Right ventricle myocardium superior (tissue), 1 donor: ENCODE data around the gene KCNQ1. TPM values are rescaled to one million over a fixed set of nuclear protein-coding genes. Genes with fewer than 3 reads are reported as not detected.

Experiments
- ATAC-seq: fragments of 200-7000 bp; cut with Tn5 transposase; one replicate; pipeline ENCODE4 v1.9.1; 2020; ENCODE audit warnings: mild to moderate bottlenecking; ENCODE audit not compliant: poor library complexity
- DNase-seq: peaks from one replicate; pipeline ENCODE4 v3.0.0-alpha.2; 2020
- intact Hi-C: fragments of 100-400 bp; cut with DNase I; formaldehyde crosslinking; loops from one replicate; pipeline ENCODE4 v1.11.2; 2022
- total RNA-seq: library from RNA; stranded (reverse); fragmentation: NEBNext Ultra II Directional; extraction: Animal tissue kit (Norgen Biotek cat#: 25700); gene quantifications from one replicate; pipeline ENCODE4 v1.2.1, GENCODE V29; 2021
- donor health status: DM: no; HTN: yes; CAD: no; lungs with severe emphysema.

Gene KCNQ1
- total RNA-seq, 1 donor from 2014 or later, result 33.4 TPM

DNA sequence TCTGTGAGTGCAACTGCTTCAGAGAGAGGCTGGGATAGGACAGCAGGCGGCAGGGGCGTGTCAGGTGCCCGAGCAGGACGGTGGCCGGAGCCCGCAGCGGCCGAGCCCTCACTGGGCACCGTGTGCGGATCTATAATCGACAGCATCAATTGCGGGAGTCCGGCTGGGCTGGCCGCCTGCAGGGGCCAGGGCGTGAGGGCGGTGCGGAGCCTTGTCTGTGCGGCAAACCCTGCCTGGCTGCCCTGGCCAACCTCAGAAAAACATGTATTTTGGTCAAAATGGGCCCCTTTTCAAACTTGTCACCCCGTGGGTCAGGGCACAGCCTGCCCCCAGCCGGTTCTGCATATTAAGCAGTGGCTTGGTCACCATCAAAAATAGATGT, 346.3 kb downstream of the KCNQ1 start:
- peak; percentile 40 for DNase-seq
- ATAC-seq, result no peak
- intact Hi-C loops, result no loop called here

DNA sequence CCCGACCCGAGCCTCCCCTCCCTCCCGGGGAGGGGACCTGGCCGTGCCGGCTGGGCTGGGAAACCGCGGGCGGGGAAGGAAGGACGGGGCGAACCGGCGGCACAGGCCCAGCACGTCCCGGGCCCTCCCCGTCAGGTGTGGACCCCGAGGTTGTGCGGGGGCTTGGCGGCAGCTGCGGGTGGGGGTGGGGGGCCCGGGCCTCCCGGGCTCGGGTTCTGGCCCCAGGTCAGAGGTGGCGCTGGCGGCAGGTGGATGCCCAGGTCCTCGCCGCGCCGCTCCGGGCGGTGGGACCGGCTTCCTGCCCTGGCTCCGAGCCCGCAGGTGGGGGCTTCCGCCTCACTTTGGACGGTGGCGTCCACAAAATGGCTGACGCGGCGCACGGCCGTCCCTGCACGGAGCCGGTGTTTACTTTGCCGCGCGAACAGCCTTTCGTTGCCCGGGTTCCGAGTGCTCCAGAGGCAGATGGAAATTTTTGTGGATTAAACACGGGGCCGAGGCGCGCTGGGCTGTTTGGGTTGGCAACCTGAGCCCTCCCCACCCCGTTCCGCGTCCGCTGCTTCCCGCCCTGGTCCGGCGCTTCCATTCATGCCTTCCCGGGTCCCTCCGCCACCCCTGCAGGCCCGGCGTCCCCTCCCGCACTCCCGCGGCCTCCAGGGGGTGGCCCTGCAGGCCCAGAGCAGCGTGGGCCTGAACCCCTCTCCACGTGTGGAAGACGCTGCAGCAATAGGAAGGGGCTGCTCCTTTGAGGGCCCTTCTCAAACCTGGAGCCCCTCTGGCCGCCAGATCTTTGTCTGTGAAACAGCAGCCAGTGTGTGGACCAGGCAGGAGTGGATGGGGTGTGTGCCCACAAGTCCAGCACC, 346.9 kb downstream of the KCNQ1 start:
- intact Hi-C loops, result no loop called here
- ATAC-seq (no peak), DNase-seq (peak; percentile 40)

DNA sequence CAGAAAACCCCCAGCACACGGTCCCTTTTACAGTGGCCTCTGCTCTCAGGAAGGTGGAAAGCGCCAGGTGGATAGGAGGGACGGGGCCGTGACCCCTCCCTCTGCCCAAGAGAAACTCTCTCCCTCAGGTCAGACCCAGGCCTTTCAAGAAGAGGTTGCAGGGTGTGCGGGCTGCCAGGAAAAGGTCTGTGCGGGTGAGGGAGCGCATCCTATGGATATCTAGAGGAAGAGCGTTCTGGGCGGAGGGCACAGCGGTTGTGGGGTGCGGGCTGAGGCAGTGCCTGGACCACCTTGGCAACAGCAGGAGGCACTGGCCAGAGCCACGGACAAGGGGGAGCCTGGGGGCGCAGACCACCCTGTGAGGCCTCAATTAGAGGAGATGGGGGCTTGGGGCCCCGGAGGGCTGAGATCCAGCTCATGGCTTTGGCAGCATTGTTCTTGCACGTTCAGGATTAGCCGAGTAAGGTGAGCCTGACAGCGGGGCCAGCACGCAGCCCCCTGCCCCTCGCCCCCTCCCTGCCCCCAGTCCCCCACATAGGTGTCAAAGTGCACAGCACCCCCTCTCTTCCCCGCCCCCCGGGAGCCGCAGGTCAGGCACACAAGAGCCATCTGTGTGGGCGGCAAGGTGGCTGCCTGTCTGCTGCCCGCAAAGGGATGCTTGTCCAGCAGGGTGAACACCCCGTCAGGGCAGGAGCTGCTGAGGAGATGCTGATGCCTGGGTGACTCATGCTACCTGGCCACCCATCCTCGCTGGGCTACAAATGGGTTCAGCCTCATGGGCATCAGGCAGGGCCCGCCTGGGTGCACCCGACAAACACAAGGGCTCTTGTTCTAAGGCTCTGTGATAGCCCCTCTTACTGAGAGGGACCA, 347.8 kb downstream of the KCNQ1 start:
- ATAC-seq (no peak), DNase-seq (peak; percentile 30)
- intact Hi-C loops, result no loop called here

DNA sequence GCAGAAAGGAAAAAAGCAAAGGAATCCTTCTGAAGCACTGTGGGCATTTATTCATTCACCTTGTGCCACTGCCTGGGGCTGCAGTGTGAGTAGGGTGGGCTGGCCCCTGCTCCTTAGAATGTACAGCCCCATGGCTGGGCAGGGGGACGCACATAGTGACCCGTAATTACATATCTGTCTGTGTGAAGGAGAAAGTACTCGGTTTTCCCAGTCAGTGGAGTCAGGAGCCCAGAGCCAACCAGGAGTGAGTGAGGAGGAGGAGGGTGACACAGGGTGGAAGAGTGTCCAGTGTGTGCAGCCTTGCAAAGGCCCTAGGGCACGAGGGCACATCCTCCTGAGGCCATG, 348.9 kb downstream of the KCNQ1 start:
- DNase-seq (peak; percentile 3), ATAC-seq (no peak)
- intact Hi-C loops, result no loop called here

DNA sequence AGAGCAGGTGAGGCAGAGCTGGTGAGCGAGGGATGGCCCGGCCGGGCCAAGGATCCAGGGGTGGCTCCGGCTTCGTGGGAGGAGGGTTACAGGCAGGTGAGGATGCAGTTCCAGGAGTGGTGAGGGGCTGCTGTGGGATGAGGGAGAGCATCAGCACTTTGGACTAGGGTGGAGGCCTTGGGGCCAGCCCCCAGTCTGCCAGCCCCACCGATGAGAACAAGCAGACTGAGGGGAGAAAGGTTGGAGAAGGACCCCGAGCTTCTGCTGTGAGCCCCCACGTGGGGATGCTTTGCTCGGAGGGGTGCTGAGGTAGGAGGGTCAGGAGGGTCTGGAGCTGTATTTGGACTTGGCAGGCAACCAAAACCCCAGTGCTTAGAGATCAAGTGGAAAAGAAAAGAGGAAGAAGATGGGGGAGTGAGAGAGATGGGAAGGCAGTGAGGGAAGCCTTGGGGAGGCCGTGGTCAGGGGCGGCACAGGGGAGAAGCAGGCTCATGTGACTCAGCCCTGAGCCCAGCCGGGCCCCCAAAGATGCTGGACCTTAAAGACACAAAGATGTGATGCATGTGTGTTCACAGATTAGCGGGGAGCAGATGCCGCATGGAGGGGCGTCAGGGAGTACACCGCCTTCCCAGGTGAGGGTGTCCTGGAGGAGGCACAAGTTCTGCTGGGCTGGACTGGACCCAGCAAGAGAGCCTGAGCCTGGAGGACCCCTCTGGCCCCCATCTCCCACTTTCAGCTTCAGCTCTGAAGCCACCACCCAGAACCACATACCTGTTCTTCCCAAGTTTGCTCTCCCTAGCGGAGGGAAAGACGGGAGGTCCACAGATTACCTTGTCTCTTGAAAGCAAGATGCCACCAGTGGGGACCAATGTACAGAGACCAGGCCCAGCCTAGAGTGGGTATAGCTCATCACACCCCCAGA, 349.5 kb downstream of the KCNQ1 start:
- no peak for ATAC-seq
- peak; percentile 37 for DNase-seq
- intact Hi-C loops, result no loop called here

DNA sequence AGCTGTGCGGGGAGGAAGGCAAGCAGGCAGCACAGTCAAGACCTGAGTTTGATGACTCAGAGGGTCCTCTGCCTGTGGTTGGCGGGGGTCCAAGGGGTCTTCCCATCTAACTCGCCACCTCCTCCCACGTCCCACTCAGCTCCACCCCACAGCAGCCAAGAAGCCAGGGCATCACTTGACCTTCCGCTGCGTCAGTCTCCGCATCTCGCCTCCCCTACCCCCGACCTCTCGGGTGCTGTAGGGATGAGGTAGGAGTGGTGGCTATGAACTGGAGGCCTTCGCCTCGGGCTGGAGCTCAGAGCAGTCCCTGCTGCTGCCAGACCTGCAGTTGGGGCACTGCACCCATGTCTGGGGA, 350.1 kb downstream of the KCNQ1 start:
- ATAC-seq, result no peak
- DNase-seq, result peak; percentile 18
- intact Hi-C loops, result no loop called here

DNA sequence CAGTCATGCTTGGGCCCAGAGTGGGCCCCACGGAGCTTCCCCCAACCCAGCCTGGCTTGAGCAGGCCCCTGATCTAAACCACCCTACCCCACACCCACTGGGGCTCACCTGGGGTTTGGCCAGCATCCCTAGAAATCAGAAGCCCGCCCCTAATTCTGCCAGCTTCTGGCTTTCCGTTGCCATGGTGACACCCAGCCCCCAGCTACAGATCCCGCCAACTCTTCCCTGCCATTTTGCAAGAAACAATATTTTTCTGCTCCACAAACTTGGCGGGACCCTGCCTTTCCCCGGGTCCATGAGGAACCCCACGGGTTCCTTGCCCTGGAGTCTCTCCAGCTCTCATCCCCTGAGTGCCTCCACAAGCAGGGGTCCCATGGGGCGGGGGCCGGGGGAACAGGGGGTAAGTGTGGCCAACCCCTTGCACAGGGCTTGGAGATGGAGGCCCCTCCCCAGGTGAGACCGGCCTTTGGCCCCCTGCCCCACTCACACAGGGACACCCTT, 350.7 kb downstream of the KCNQ1 start:
- intact Hi-C loops, result no loop called here

DNA sequence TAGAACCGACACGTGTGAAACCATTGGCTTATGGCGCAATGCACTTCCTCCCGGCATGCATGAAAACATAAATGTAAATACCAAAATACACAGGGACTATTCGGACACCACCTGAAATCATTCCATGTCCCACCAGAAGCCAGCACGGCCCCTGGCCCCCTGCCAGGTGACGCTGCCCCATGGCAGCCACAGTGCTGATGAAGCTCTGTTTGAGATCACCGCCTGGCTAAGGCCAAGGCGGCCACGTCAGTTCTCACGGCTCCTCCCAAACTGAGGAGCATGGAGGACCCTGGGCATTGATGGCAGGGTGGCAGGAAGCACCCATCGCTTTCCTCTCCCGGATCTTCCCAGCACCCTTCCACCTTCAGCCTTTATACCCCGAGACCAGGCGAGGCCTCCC, 351.3 kb downstream of the KCNQ1 start:
- DNase-seq, result peak; percentile 38
- ATAC-seq, result no peak
- intact Hi-C loops, result no loop called here

More for the DNA sequence above, 350.7 kb downstream of the KCNQ1 start:
- ATAC-seq (no peak), DNase-seq (peak; percentile 27)

DNA sequence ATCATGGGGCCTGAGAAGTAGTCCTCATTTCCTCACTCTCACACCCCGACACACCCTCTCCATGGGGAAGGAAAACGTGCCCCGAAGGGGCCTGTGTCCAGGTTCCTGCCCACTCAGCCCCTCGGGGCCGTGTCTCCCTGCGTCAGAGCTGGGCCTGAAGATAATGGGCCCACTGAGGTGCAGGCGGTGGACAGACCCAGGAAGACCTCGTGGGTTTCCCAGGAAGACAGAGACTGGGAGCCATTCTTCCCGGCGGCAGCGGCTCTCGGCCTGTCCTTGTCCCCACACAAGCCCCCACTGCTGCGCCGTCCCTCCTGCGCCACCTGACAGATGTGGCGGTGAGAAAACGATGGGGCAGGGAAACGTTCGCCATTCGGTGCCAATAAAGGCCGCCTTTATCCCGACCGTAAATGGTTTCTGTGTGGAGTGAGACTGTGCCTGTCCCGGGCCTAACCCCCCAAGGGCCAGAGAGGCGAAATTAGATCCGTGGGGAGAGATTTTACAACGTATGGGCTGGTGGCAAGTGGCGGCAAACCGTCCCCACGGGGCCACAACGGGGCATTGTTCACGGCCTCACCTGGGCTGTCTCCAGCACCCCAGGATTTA, 351.8 kb downstream of the KCNQ1 start:
- no peak for ATAC-seq
- peak; percentile 13 for DNase-seq
- intact Hi-C loops, result no loop called here

DNA sequence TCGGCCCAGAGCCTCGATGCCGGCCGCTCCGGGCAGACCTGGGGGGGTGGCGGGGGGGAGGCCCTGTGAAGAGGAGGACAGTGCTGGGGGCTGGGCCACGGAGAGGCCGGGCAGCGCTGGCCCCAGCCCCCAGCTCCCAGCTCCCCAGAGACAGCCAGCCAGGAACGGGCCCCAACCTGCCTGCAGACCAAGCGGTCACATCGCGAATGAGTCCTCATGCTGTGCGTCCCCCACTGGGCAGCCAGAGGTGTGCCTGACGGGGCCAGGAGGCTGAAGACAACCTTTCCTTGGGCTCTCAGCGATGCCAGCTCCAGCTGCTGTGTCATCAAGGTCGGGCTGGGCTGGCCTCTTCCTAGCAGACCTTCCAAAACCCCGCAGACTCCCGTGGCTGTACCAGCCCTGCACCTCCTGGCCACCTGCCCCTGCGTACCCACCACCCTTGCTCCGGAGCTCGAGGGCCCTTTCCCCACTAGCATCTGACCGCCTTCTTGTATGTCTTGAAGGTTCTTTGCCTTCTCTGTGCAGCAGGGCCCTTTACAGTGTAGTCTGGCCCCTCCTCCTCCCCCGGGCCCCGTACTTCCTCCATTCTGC, 352.4 kb downstream of the KCNQ1 start:
- intact Hi-C loops, result no loop called here
- ATAC-seq, result no peak

DNA sequence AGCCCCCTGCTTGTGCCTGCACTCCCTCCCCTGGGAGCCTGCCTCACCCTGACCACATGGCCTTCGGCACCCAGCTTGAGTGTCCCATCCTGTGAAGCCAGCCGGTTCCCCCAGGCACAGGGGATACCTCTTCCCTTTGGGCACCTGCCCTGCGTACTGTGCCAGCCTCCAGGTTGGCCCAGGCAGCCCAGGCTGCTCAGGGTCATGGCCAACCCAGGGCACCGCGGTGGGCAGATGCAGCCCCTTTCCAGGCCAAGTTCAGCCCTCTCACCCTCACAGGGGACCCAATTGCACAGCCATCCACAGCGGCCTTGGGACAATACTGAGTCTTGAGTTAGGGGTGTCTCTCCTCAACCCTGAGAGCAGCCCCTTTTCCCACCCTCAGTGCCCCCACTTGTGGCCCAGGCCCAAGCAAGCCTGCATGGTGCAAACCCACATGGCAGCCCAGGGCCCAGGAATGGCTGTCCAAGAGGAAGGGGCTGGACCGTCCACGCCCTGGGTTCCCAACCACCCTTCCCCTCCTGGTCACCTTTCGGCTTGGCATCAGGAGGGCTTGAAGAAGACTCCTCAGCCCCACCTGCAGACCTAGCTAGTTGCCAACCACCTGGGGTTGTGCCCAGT, 353.0 kb downstream of the KCNQ1 start:
- DNase-seq, result peak; percentile 36
- no peak for ATAC-seq
- intact Hi-C loops, result no loop called here

More for the DNA sequence above, 352.4 kb downstream of the KCNQ1 start:
- DNase-seq, result peak; percentile 17

DNA sequence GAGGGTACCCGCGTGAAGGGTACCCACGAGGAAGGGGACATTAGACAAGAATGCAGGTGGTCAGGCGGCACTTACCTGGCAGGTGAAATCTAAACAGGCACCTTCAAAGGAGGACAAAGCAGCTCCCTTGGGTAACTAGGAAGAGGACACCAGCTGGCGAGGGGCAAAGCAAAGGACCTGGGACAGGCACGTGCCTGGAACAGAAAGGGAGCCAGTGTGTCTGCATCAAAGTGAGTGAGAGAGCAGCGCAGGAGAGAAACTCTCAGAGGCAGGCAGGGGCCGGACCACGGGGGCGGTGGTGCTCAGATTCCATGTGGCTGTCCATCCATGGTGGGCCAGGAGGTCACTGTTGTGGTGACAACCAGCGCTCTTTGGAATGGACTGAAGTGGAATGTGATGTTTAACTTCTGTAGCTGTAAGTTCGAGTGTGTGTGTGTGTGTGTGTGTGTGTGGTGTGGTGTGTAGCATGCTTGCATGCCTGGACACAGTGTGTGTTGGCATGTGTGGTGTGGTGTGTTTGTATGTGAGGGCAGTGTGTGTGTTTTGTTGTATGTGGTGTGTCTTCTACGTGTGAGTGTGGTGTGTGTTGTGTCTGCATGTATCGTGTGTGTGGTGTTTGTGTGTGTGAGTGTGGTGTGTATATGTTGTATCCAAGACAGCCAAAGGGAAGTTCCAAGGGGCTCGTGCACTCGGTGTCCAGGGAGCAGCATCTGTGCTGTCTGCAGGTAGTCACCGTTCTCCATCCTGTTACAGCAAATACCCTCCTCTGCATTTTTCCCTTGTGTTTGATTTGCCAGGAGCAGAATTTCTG, 354.3 kb downstream of the KCNQ1 start:
- intact Hi-C loops, result no loop called here
- no peak for ATAC-seq
- DNase-seq, result peak; percentile 38

DNA sequence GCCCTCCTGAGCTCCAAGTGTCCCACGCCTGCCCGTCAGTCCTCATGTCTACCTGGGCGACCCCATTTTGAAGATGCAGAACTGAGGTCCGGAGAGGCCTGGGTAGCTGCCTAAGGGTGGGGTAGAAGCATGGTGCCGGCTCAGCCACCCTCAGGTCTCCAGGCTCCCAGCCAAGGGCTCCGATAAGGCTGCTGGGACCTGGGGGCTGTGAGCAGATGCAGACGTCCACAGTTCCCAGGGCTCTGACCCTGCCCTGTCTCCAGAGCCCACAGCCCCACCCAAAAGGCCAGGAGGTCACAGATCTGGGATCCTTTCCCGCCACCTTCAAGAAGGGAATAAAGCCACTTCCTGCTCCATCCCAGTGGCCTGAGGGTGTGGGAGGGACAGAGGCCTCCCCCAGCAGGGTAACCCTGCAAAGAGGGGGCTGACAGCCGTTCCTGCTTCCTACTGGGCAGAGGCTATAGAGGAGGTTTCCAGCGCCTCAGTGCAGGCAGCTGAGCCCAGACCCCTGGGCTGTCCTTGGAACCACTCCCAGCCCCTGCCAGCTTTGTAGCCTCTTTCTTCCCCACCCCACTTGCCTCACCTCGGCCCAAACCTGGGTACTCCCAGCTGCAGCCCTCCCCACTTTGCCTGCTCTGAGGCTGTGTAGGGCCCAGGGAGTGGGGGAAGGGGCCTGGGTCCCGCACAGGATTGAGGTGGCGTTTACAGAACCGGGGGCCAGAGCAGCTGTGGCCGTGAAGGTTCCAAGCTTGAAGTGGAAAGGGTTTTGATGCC, 355.3 kb downstream of the KCNQ1 start:
- ATAC-seq (no peak), DNase-seq (peak; percentile 36)
- intact Hi-C loops, result no loop called here

DNA sequence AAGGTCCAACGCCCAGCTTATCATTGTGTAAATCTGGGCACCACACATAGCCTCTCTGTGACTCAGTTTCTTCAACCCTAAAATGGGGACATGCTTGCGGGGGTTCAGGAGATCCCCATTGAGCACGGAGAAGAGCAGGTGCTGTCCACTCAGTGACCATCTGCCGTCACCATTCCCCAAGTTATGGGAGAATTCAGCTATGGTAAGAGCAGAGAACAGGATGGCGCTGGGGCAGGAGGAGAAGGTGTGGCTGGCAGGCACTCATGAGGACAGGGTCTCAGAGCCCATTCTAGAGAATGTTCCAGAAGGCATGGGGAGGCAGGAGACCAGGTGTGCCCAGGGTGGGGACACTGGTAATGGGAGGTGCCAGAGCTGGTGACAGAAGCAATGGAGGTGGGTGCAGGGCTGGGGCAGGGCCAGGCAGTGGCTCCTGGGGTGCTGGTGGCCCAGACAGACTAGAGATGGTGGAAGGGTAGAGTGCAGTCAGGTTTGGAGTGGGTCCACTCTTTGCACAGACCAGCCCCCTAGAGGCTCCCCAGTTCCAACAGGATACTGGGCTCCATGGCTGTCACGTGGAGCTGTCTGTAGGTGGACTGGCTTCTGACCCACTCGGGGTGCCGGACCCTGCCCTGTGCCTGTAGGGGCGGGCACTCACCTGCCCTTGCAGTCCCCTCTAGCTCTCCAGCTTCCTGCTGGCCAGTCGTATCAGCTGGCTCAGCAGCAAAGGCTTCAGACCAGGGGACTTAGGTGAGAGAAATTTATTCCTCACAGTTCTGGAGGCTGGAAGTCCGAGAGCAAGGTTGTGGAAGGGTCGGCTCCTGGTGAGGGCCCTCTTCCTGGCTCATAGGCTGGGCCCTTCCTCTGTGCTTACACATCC, 356.1 kb downstream of the KCNQ1 start:
- DNase-seq (no peak), ATAC-seq (no peak)
- intact Hi-C loops, result no loop called here

DNA sequence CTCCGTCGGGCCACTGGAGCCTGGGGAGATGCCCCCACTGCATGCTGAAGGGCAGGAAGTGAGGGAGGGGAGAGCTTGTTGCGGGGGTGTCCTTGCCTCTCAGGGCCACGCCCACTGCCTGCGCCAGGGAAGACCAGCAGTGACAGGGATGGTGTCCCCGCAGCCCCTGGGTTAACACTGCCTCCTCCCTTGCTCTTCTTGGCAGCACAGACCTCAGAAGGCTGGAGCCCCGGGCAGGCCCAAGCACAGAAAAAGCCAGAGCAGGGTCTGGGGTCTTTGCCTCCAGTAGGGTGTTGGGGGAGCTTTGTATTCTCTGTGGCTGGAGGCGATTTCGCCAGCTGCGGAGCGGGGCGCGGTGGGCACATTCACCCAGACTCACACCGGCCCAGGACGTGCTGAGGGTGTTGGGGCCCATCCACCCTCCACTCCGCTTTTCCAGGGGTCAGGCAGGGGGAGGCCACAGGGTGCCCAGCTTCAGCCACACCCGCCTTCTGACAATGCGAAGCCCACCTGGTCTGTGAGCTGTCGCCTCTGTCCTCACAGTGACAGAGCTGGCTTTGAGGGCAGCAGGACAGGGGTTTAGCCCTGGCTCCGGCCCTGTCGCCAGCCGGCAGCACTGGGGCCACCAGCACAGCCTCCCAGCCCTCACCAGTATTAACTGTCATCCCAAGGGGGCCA, 357.0 kb downstream of the KCNQ1 start:
- ATAC-seq, result no peak
- intact Hi-C loops, result no loop called here
- DNase-seq, result peak; percentile 25
